Stimulated activated naive CD4-positive, alpha-beta T cell (primary cell): Measurements from ENCODE around the gene APOA5.
"Not testable (repeated sequence)": the region's sequence is repeated elsewhere in the genome, so short reads cannot be mapped to it uniquely, and the experiment has no call there.

ENCODE experiments used
- DNase-seq, 6 experiments: peaks; one replicate each; lab custom pipeline; 2025; lab: John Stamatoyannopoulos, UW

The APOA5 gene

GRCh38 chr11:116827461-116827860 is 35.8 kb upstream of the APOA5 start:
- DNase-seq = no peak

GRCh38 chr11:116826751-116827431 is 35.2 kb upstream of the APOA5 start:
- no peak for DNase-seq

- DNase-seq = no peak
These were observed 34.4 kb upstream of the APOA5 start for GRCh38 chr11:116825854-116826750.

- DNase-seq = no peak
These were observed 33.8 kb upstream of the APOA5 start for GRCh38 chr11:116825434-116825833.

- DNase-seq = no peak
These were observed 31.6 kb upstream of the APOA5 start, which contains the start of gene APOA4 for GRCh38 chr11:116823031-116823843. TSS of gene APOA4 (minus strand) at chr11:116823304. CDS start at chr11:116823191, 113 bp downstream.

- no peak for DNase-seq
These were observed 30.9 kb upstream of the APOA5 start for GRCh38 chr11:116822575-116822974.

GRCh38 chr11:116821050-116821918 is 29.6 kb upstream of the APOA5 start:
- DNase-seq = no peak

GRCh38 chr11:116819049-116819448 is 27.4 kb upstream of the APOA5 start:
- no peak for DNase-seq

GRCh38 chr11:116814502-116814901 is 22.8 kb upstream of the APOA5 start:
- no peak for DNase-seq

GRCh38 chr11:116813781-116814471 is 22.2 kb upstream of the APOA5 start:
- no peak for DNase-seq

GRCh38 chr11:116813170-116813569 is 21.5 kb upstream of the APOA5 start:
- DNase-seq = no peak

GRCh38 chr11:116812109-116812508 is 20.4 kb upstream of the APOA5 start:
- DNase-seq = no peak

- DNase-seq = no peak
These were observed 19.5 kb upstream of the APOA5 start for GRCh38 chr11:116811194-116811593.

GRCh38 chr11:116808262-116809175 is 16.8 kb upstream of the APOA5 start:
- DNase-seq = no peak

- DNase-seq = no peak
These were observed 16.1 kb upstream of the APOA5 start for GRCh38 chr11:116807601-116808261.

GRCh38 chr11:116804001-116804400 is 12.3 kb upstream of the APOA5 start:
- DNase-seq = no peak

- DNase-seq = not testable (repeated sequence)
These were observed 10.0 kb upstream of the APOA5 start for GRCh38 chr11:116801662-116802061.

- DNase-seq = no peak
These were observed 8.9 kb upstream of the APOA5 start for GRCh38 chr11:116800610-116801009.

- DNase-seq = no peak
These were observed 6.7 kb upstream of the APOA5 start for GRCh38 chr11:116798368-116798767.
